Stimulated activated CD8-positive, alpha-beta memory T cell treated with anti-CD3 and anti-CD28 coated beads, Interleukin-7, amount 100 ng/mL, for 48 hours (primary cell): ENCODE data around the gene ARF4.
"Not testable (repeated sequence)": the region's sequence is repeated elsewhere in the genome, so short reads cannot be mapped to it uniquely, and the experiment has no call there.

Experiments used
- DNase-seq, 2 donors: peaks; one replicate each; pipeline ENCODE4 v3.0.0-alpha.2; 2020; ENCODE audit warnings: low read depth in 1 of 2; ENCODE audit errors: extremely low read depth in 1 of 2

ARF4 gene

GRCh38 chr3:57597127-57597923 is at the start of gene ARF4:
ARF4 (minus strand) TSS chr3:57597344; CDS start chr3:57597140, 204 bp downstream.
- peak; percentile 99 to 100 for DNase-seq

GRCh38 chr3:57646723-57647122 is 49.6 kb upstream of the ARF4 start:
- no peak for DNase-seq

- no peak for DNase-seq
Observed at GRCh38 chr3:57644740-57645139, 47.6 kb upstream of the ARF4 start.

- no peak for DNase-seq
Observed at GRCh38 chr3:57637391-57637790, 40.2 kb upstream of the ARF4 start.

- not testable (repeated sequence) for DNase-seq
Observed at GRCh38 chr3:57634259-57634658, 37.1 kb upstream of the ARF4 start.

GRCh38 chr3:57627976-57628375 is 30.8 kb upstream of the ARF4 start:
- DNase-seq, result no peak

GRCh38 chr3:57624801-57625200 is 27.7 kb upstream of the ARF4 start:
- no peak for DNase-seq

GRCh38 chr3:57622362-57622761 is 25.2 kb upstream of the ARF4 start:
- no peak for DNase-seq

GRCh38 chr3:57617739-57618138 is 20.6 kb upstream of the ARF4 start:
- DNase-seq, result no peak

GRCh38 chr3:57616233-57616632 is 19.1 kb upstream of the ARF4 start:
- no peak for DNase-seq

GRCh38 chr3:57611870-57612269 is 14.7 kb upstream of the ARF4 start:
- not testable (repeated sequence) for DNase-seq

- DNase-seq, result no peak
Observed at GRCh38 chr3:57605683-57606082, 8.5 kb upstream of the ARF4 start.

GRCh38 chr3:57604971-57605370 is 7.8 kb upstream of the ARF4 start:
- no peak for DNase-seq

- no peak for DNase-seq
Observed at GRCh38 chr3:57600195-57600594, 3.1 kb upstream of the ARF4 start.

GRCh38 chr3:57598765-57599360 is 1.7 kb upstream of the ARF4 start:
- DNase-seq, result no peak

GRCh38 chr3:57596495-57597126 is 533 bp downstream of the ARF4 start:
- peak; percentile 21 to 41 for DNase-seq

GRCh38 chr3:57594576-57594975 is 2.6 kb downstream of the ARF4 start:
- no peak for DNase-seq

GRCh38 chr3:57594144-57594543 is 3.0 kb downstream of the ARF4 start:
- DNase-seq, result no peak

GRCh38 chr3:57592306-57592705 is 4.8 kb downstream of the ARF4 start:
- no peak for DNase-seq

- DNase-seq, result no peak
Observed at GRCh38 chr3:57587905-57588304, 9.2 kb downstream of the ARF4 start.

GRCh38 chr3:57586778-57587177 is 10.4 kb downstream of the ARF4 start:
- DNase-seq, result no peak

GRCh38 chr3:57583544-57583943 is 13.6 kb downstream of the ARF4 start:
- DNase-seq, result no peak
